HCT116 (cell line): ENCODE measurements around the gene PHTF1. TPM values are rescaled to one million over a fixed set of nuclear protein-coding genes. Genes with fewer than 3 reads are reported as not detected.

ENCODE experiments used
- ATAC-seq: fragments of 200-7000 bp; cut with Tn5 transposase; 2 replicates; pipeline ENCODE4 v1.9.1; 2020; ENCODE audit warnings: mild to moderate bottlenecking, moderate library complexity
- BruUV-seq: library from RNA; stranded (reverse); fragments of 400-500 nt; replicated peaks from 2 replicates; lab custom pipeline; 2021; lab: Mats Ljungman, UMichigan
- CTCF ChIA-PET: fragments of 300-600 bp; sonication (Branson Sonifier 250); formaldehyde crosslinking; loops from one replicate; lab custom pipeline; 2021; ENCODE audit warnings: antibody characterized with exemption; lab: Charles Lee
- POLR2A ChIA-PET: fragments of 300-600, 350-600 bp; sonication (Branson Sonifier 250); formaldehyde crosslinking; loops from one replicate; lab custom pipeline; 2021; ENCODE audit warnings: antibody characterized with exemption; lab: Charles Lee
- RAD21 ChIA-PET, 2 experiments: fragments of 300-600 bp; sonication (Branson Sonifier 250); formaldehyde crosslinking; loops; one replicate each; lab custom pipeline; 2023; ENCODE audit warnings: low total read pairs in 2 of 2; ENCODE audit not compliant: uncharacterized antibody in 2 of 2, unreplicated experiment in 2 of 2, low non-redundant PET in 1 of 2; lab: Charles Lee
- DNase-seq: peaks from one replicate; pipeline ENCODE4 v3.0.0-alpha.2; 2010; ENCODE audit warnings: low read depth, low spot score
- H2AFZ ChIP-seq: fragments of 200-600 bp; shearing (Covaris generic), sonication (generic); 2 replicates; pipeline ENCODE4 v1.6.1; 2017; ENCODE audit warnings: low read depth, mixed run types, mixed read lengths, antibody characterized with exemption, low read length; ENCODE audit not compliant: poor library complexity, severe bottlenecking
- H3K27ac ChIP-seq: 2 replicates; pipeline ENCODE4 v1.5.1; 2012; ENCODE audit warnings: low read depth, low read length
- H3K27me3 ChIP-seq: fragments of 200-600 bp; sonication (generic); 2 replicates; pipeline ENCODE4 v1.6.1; 2016; ENCODE audit warnings: mixed run types, low read length, mixed read lengths; ENCODE audit not compliant: insufficient read depth
- H3K36me3 ChIP-seq, 2 experiments: fragments of 200-500 bp in 1 of 2; fragments of 200-600 bp in 1 of 2; sonication (Bioruptor generic) in 1 of 2; sonication (generic) in 1 of 2; 2 replicates each; pipeline versions ENCODE4 v1.5.1 to v1.6.1; 2014 to 2016; ENCODE audit warnings: low read length in 2 of 2, inconsistent platforms in 1 of 2, mixed read lengths in 1 of 2, mixed run types in 1 of 2; ENCODE audit not compliant: insufficient read depth in 2 of 2, control insufficient read depth in 1 of 2
- H3K4me1 ChIP-seq, 2 experiments: fragments of 200-600 bp in 1 of 2; sonication (generic) in 1 of 2; 2 replicates each; pipeline versions ENCODE4 v1.5.1 to v1.6.1; 2012 to 2017; ENCODE audit warnings: low read length in 2 of 2, inconsistent platforms in 1 of 2, mild to moderate bottlenecking in 1 of 2, mixed read lengths in 1 of 2, mixed run types in 1 of 2, moderate library complexity in 1 of 2; ENCODE audit not compliant: insufficient read depth in 2 of 2, control insufficient read depth in 1 of 2
- H3K4me2 ChIP-seq: fragments of 200-600 bp; sonication (generic); 2 replicates; pipeline ENCODE4 v1.6.1; 2017; ENCODE audit warnings: mixed run types, low read length, mixed read lengths
- H3K4me3 ChIP-seq, 2 experiments: fragments of 200-600 bp in 1 of 2; sonication (generic) in 1 of 2; replicated peaks in 1 of 2; 2 replicates each; pipeline ENCODE4 v1.5.1; 2011 to 2016; ENCODE audit warnings: low read length in 2 of 2, control low read depth in 1 of 2, low read depth in 1 of 2, mild to moderate bottlenecking in 1 of 2, mixed read lengths in 1 of 2, mixed run types in 1 of 2
- H3K79me2 ChIP-seq: fragments of 200-600 bp; sonication (generic); 2 replicates; pipeline ENCODE4 v1.6.1; 2017; ENCODE audit warnings: mild to moderate bottlenecking, mixed run types, low read length, moderate library complexity, mixed read lengths; ENCODE audit not compliant: insufficient read depth
- H3K9ac ChIP-seq: fragments of 200-600 bp; sonication (generic); 2 replicates; pipeline ENCODE4 v1.6.1; 2016; ENCODE audit warnings: low read length, mixed read lengths
- H3K9me2 ChIP-seq: fragments of 200-600 bp; sonication (generic), shearing (Covaris generic); 2 replicates; pipeline ENCODE4 v1.6.1; 2017; ENCODE audit warnings: mixed run types, mild to moderate bottlenecking, moderate library complexity; ENCODE audit not compliant: insufficient read depth
- H3K9me3 ChIP-seq, 2 experiments: fragments of 200-500 bp in 1 of 2; fragments of 200-600 bp in 1 of 2; sonication (Bioruptor generic) in 1 of 2; sonication (generic) in 1 of 2; 2 replicates each; pipeline ENCODE4 v1.6.1; 2014 to 2017; ENCODE audit warnings: low read length in 2 of 2, mixed read lengths in 2 of 2, inconsistent platforms in 1 of 2, low read depth in 1 of 2, mild to moderate bottlenecking in 1 of 2, mixed run types in 1 of 2, moderate library complexity in 1 of 2; ENCODE audit not compliant: control insufficient read depth in 1 of 2, insufficient read depth in 1 of 2
- H4K20me1 ChIP-seq: fragments of 200-600 bp; sonication (generic), shearing (Covaris generic); 2 replicates; pipeline ENCODE4 v1.6.1; 2017; ENCODE audit warnings: mixed run types, mild to moderate bottlenecking, moderate library complexity; ENCODE audit not compliant: insufficient read depth
- ATF3 ChIP-seq: IDR thresholded peaks from 2 replicates; pipeline ENCODE4 v1.6.1; 2012
- CBX3 ChIP-seq: IDR thresholded peaks from 2 replicates; pipeline ENCODE4 v1.6.1; 2012; ENCODE audit warnings: low read depth
- CTCF ChIP-seq, 3 experiments: fragments of 200-600 bp in 1 of 3; sonication (generic) in 1 of 3; IDR thresholded peaks in 2 of 3; conservative IDR thresholded peaks in 1 of 3; 2 replicates each; pipeline ENCODE4 v1.5.1; 2012 to 2017; ENCODE audit warnings: low read depth in 2 of 3, low read length in 2 of 3, antibody characterized with exemption in 1 of 3, borderline replicate concordance in 1 of 3, control low read depth in 1 of 3, mild to moderate bottlenecking in 1 of 3, mixed read lengths in 1 of 3, mixed run types in 1 of 3, moderate library complexity in 1 of 3; ENCODE audit not compliant: insufficient read depth in 1 of 3
- EGR1 ChIP-seq: IDR thresholded peaks from 2 replicates; pipeline ENCODE4 v1.6.1; 2012; ENCODE audit warnings: low read depth
- EZH2 ChIP-seq: fragments of 200-600 bp; sonication (generic); IDR thresholded peaks from 2 replicates; pipeline ENCODE4 v1.6.1; 2017; ENCODE audit warnings: antibody characterized with exemption, mixed run types
- EZH2phosphoT487 ChIP-seq: fragments of 200-600 bp; IDR thresholded peaks from 2 replicates; pipeline ENCODE4 v1.6.1; 2018; ENCODE audit warnings: antibody characterized with exemption, borderline replicate concordance
- FOSL1 ChIP-seq: IDR thresholded peaks from 2 replicates; pipeline ENCODE4 v1.6.1; 2012; ENCODE audit warnings: low read depth
- MAX ChIP-seq: IDR thresholded peaks from 2 replicates; pipeline ENCODE4 v1.6.1; 2012
- POLR2A ChIP-seq: IDR thresholded peaks from 2 replicates; pipeline ENCODE4 v1.7.0; 2011; ENCODE audit warnings: borderline replicate concordance; ENCODE audit not compliant: insufficient read depth, insufficient read length; ENCODE audit errors: extremely low read depth
- POLR2AphosphoS5 ChIP-seq: IDR thresholded peaks from 2 replicates; pipeline ENCODE4 v1.6.1; 2011; ENCODE audit warnings: mild to moderate bottlenecking, low read depth, low read length, moderate library complexity
- RAD21 ChIP-seq: IDR thresholded peaks from 2 replicates; pipeline ENCODE4 v1.6.1; 2012; ENCODE audit warnings: low read depth, mild to moderate bottlenecking
- REST ChIP-seq: IDR thresholded peaks from 2 replicates; pipeline ENCODE4 v1.6.1; 2012; ENCODE audit warnings: low read depth
- SP1 ChIP-seq: IDR thresholded peaks from 2 replicates; pipeline ENCODE4 v1.6.1; 2012; ENCODE audit warnings: low read depth
- SRF ChIP-seq: IDR thresholded peaks from 2 replicates; pipeline ENCODE4 v1.6.1; 2012; ENCODE audit warnings: low read depth
- TCF7L2 ChIP-seq: IDR thresholded peaks from 2 replicates; pipeline ENCODE4 v1.7.0; 2011; ENCODE audit warnings: borderline replicate concordance, inconsistent platforms; ENCODE audit not compliant: insufficient read depth, insufficient read length; ENCODE audit errors: extremely low read depth
- YY1 ChIP-seq: IDR thresholded peaks from 2 replicates; pipeline ENCODE4 v1.6.1; 2011; ENCODE audit warnings: low read length, low read depth, moderate library complexity, mild to moderate bottlenecking; ENCODE audit not compliant: insufficient replicate concordance; ENCODE audit errors: extremely low read depth
- ZFX ChIP-seq: fragments of 450-650 bp; IDR thresholded peaks from 2 replicates; pipeline ENCODE4 v1.6.1; 2017
- ZNF274 ChIP-seq: fragments of 200-500 bp; sonication (Bioruptor generic); IDR thresholded peaks from 2 replicates; pipeline ENCODE4 v1.6.1; 2014; ENCODE audit warnings: mild to moderate bottlenecking, low read depth, low read length, inconsistent platforms
- intact Hi-C: fragments of 100-400 bp; cut with micrococcal nuclease; formaldehyde crosslinking; loops from 2 replicates; pipeline ENCODE4 v1.10.0; 2022
- total RNA-seq: library from RNA; stranded (reverse); gene quantifications from one replicate; pipeline ENCODE4 v1.2.1, GENCODE V29; 2021; ENCODE audit not compliant: unreplicated experiment
- TF ChIP-seq, protein P1 (sequence below): IDR thresholded peaks from 2 replicates; pipeline ENCODE4 v1.6.1; 2011; ENCODE audit warnings: mild to moderate bottlenecking, low read length, moderate library complexity; ENCODE audit not compliant: insufficient replicate concordance; ENCODE audit errors: extremely low read depth

PHTF1 gene
- total RNA-seq, 1 experiment from 2014 or later: 11.4 TPM

GRCh38 chr1:113805256-113805531 lies 45.9 kb upstream of the PHTF1 start:
- Histone ChIP-seq H3K27ac (no peak overlapping the region), H2AFZ (no peak overlapping the region), H3K36me3 (no peaks in the 10 kb centered on the region), H3K4me1 (peaks cover 17 to 27% of the 10 kb centered on the region in 2 experiments), H3K27me3 (no peaks in the 10 kb centered on the region), H3K4me3 (no peak overlapping the region), H3K9me3 (no peaks in the 10 kb centered on the region), H3K79me2 (peaks cover 95% of the 10 kb centered on the region), H3K4me2 (peak overlapping the region; percentile 35), H3K9ac (no peak overlapping the region)
- DNase-seq: no peak
- intact Hi-C loops: no loop called here
- CTCF ChIA-PET: interaction anchor here (1.5 kb wide), 1 partner anchor 732 kb away, joined by 3 read pairs; the partner anchor contains the start of gene LRIG2
- no TSS peak for BruUV-seq
- RAD21 ChIA-PET: no interaction called here
- ATAC-seq: no peak
- no peak for TF ChIP-seq CBX3
- TF ChIP-seq EZH2: no peak
- no peak for TF ChIP-seq SP1
- no peak for TF ChIP-seq POLR2A
- no peak for TF ChIP-seq EZH2phosphoT487
- no peak for TF ChIP-seq YY1
- TF ChIP-seq RAD21: no peak
- no peak for TF ChIP-seq REST
- no peak for TF ChIP-seq TCF7L2
- no peak for TF ChIP-seq ATF3
- TF ChIP-seq ZNF274: no peak
- no peak for TF ChIP-seq ZFX
- no peak for TF ChIP-seq EGR1
- TF ChIP-seq SRF: no peak
- TF ChIP-seq, protein P1, sequence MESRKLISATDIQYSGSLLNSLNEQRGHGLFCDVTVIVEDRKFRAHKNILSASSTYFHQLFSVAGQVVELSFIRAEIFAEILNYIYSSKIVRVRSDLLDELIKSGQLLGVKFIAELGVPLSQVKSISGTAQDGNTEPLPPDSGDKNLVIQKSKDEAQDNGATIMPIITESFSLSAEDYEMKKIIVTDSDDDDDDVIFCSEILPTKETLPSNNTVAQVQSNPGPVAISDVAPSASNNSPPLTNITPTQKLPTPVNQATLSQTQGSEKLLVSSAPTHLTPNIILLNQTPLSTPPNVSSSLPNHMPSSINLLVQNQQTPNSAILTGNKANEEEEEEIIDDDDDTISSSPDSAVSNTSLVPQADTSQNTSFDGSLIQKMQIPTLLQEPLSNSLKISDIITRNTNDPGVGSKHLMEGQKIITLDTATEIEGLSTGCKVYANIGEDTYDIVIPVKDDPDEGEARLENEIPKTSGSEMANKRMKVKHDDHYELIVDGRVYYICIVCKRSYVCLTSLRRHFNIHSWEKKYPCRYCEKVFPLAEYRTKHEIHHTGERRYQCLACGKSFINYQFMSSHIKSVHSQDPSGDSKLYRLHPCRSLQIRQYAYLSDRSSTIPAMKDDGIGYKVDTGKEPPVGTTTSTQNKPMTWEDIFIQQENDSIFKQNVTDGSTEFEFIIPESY: no peak
- no peak for TF ChIP-seq FOSL1
- no peak for TF ChIP-seq CTCF (IDR thresholded peaks at IDR 0.05 in 2 of 3, conservative IDR thresholded peaks at IDR 0.05 in 1 of 3; ENCODE audit: borderline replicate concordance in 1 of 3, insufficient read depth in 1 of 3, low read depth in 2 of 3, low read length in 2 of 3)
- no peak for TF ChIP-seq MAX
- TF ChIP-seq POLR2AphosphoS5: no peak
- TF ChIP-seq, all 23 proteins: peak for 0
- Histone ChIP-seq H3K9me2 (no peaks in the 10 kb centered on the region), H4K20me1 (no peaks in the 10 kb centered on the region)
- POLR2A ChIA-PET: no interaction called here
